Fibroblast of mammary gland (primary cell): ENCODE measurements around the gene DNM3.

Source experiments
- DNase-seq: peaks from one replicate; pipeline ENCODE4 v3.0.0-alpha.2; 2010; ENCODE audit warnings: low read depth
- H3K4me3 ChIP-seq: 2 replicates; pipeline ENCODE4 v1.5.1; 2011; ENCODE audit warnings: low read depth, mild to moderate bottlenecking, low read length, moderate library complexity; ENCODE audit not compliant: control insufficient read depth
- TF ChIP-seq, protein P1 (sequence below): conservative IDR thresholded peaks from 2 replicates; pipeline ENCODE4 v1.5.1; 2011; ENCODE audit warnings: low read depth, low read length, inconsistent platforms; ENCODE audit not compliant: control insufficient read depth, insufficient read depth

The DNM3 gene

DNA sequence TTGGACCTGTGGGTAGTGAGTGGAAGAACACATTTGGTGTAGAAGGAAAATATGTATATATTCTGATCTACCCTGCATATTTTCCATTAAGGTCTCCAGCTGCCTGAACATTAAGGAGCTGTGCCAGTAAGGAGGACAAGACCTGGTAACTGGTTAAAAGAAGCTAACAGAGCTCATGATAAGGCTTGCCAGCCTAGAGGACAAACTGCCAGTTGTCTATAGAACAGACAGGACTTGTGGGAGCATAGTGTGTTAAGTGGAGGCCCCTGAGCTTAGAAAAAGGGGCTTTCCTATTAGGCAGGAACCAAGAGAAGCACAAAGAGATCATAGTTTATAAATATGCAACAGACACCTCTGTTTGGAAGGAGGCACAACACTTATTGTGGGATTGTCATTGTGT is 23.0 kb downstream of the DNM3 start:
- DNase-seq, result no peak
- no peak overlapping the region for H3K4me3 ChIP-seq
- TF ChIP-seq, protein P1, sequence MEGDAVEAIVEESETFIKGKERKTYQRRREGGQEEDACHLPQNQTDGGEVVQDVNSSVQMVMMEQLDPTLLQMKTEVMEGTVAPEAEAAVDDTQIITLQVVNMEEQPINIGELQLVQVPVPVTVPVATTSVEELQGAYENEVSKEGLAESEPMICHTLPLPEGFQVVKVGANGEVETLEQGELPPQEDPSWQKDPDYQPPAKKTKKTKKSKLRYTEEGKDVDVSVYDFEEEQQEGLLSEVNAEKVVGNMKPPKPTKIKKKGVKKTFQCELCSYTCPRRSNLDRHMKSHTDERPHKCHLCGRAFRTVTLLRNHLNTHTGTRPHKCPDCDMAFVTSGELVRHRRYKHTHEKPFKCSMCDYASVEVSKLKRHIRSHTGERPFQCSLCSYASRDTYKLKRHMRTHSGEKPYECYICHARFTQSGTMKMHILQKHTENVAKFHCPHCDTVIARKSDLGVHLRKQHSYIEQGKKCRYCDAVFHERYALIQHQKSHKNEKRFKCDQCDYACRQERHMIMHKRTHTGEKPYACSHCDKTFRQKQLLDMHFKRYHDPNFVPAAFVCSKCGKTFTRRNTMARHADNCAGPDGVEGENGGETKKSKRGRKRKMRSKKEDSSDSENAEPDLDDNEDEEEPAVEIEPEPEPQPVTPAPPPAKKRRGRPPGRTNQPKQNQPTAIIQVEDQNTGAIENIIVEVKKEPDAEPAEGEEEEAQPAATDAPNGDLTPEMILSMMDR, result no peak

DNA sequence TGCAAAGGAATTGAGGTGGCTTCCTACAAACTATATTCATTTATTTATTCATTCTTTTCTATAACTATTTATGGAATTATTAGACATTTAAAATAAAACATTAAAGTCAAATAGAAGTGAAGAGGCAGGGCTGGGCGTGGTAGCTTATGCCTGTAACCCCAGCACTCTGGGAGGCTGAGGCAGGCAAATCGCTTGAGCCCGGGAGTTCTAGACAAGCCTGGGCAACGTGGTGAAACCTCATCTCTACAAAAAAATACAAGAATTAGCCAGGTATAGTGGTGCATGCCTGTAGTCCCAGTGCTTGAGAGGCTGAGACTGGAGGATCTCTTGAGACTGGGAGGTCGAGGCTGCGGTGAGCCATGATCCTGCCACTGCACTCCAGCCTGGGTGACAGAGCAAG is 23.8 kb downstream of the DNM3 start:
- DNase-seq, result no peak
- no peak overlapping the region for H3K4me3 ChIP-seq
- TF ChIP-seq, protein P1, result no peak

DNA sequence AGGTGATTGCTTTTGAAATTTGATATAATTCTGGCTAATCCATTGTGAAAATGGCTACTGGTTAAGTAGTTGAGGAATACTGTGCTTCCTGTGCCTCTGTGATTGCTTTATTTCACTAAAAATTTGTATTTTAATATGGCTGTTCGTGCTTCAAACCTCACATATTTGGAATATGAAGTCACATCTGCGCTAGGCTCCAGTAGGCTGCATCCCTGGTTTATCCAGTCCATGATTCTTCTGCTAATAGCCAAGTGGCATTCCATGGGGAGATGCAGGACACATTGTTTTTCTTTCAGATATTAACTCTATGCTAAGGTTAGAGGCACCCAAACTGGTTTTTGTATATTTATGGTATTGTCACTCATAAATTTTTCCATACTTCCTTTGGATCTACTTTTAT is 25.9 kb downstream of the DNM3 start:
- no peak overlapping the region for H3K4me3 ChIP-seq
- no peak for DNase-seq
- TF ChIP-seq, protein P1, result no peak

DNA sequence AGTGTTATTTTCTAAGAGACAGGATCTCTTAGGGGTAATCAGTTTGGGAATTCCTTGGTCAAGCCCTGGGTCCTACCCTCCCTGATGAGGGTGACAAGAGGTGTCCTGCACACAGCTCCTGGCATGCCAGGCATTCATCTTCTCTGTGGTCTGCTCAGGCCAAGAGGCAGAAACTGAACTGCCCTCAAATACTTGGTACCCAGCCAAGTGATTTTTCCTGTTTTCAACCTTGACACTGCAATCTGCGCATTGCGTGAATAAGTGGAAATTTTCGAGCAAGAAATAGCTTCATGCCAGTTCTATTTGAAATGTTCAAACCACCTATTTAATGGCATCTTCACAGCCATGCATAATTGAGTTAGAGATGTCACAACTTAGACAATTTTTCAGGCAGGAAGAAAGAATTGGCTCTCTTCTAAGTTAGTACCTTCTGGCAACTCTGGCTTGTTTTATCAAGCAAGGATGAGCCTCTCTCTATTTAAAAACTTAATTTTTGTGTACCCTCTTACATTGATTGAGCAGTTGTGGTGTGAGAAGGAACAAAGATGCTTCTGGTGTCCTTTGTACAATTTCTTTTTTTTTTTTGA is 27.0 kb downstream of the DNM3 start:
- DNase-seq, result no peak
- H3K4me3 ChIP-seq, result no peak overlapping the region
- TF ChIP-seq, protein P1, result no peak

DNA sequence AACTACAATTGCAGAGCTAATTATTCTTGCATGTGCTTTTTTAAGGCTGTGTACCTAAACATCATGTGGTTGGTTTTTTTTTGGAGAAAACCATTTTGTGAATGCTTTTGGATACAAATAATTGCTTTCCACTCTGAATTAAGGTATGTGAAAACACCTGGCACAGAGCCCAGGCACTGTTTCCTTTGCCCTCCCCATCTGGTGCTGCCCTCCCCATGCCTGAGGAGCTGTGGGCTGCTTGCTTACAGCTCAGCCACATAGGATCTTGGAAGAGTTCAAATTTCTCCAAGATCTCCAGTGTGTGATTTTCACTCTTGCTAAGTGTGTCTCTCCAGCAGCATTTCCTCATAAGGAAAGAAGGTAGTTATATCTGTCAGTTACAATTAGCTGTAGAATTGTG is 27.8 kb downstream of the DNM3 start:
- TF ChIP-seq, protein P1, result no peak
- no peak for DNase-seq
- H3K4me3 ChIP-seq, result no peak overlapping the region

- no peak overlapping the region for H3K4me3 ChIP-seq
- TF ChIP-seq, protein P1, result no peak
- DNase-seq, result no peak
Observed at GRCh38 chr1:171871848-171872247, 30.6 kb downstream of the DNM3 start.

- H3K4me3 ChIP-seq, result no peak overlapping the region
- no peak for DNase-seq
- TF ChIP-seq, protein P1, result no peak
Observed at GRCh38 chr1:171872430-171872829, 31.1 kb downstream of the DNM3 start.
